Aorta (tissue), 5 donors: ENCODE measurements around the gene ARL14EPL. TPM values are rescaled to one million over a fixed set of nuclear protein-coding genes. Genes with fewer than 3 reads are reported as not detected.

ENCODE experiments used
- ATAC-seq: fragments of 200-7000 bp; cut with Tn5 transposase; one replicate; pipeline ENCODE4 v1.9.1; 2022; ENCODE audit warnings: moderate library complexity; ENCODE audit not compliant: low FRiP score
- DNase-seq, 2 donors: peaks; one replicate each; pipeline ENCODE4 v3.0.0-alpha.2; 2020
- H3K27ac ChIP-seq, 2 donors: one replicate each; pipeline ENCODE4 v1.5.1; 2013; ENCODE audit warnings: low read length in 2 of 2, mild to moderate bottlenecking in 2 of 2, moderate library complexity in 2 of 2, control low read depth in 1 of 2, inconsistent platforms in 1 of 2, low read depth in 1 of 2
- H3K27me3 ChIP-seq, 2 donors: one replicate each; pipeline ENCODE4 v1.6.1; 2013; ENCODE audit warnings: control low read depth in 1 of 2, low read length in 1 of 2, mild to moderate bottlenecking in 1 of 2, moderate library complexity in 1 of 2; ENCODE audit not compliant: insufficient read depth in 2 of 2, control insufficient read depth in 1 of 2
- H3K36me3 ChIP-seq, 2 donors: one replicate each; pipeline ENCODE4 v1.6.1; 2013; ENCODE audit warnings: control low read depth in 1 of 2, low read length in 1 of 2, mild to moderate bottlenecking in 1 of 2; ENCODE audit not compliant: insufficient read depth in 2 of 2, control insufficient read depth in 1 of 2
- H3K4me1 ChIP-seq, 2 donors: one replicate each; pipeline ENCODE4 v1.6.1; 2013; ENCODE audit warnings: low read length in 2 of 2, control low read depth in 1 of 2, mild to moderate bottlenecking in 1 of 2, moderate library complexity in 1 of 2; ENCODE audit not compliant: insufficient read depth in 2 of 2, control insufficient read depth in 1 of 2
- H3K4me3 ChIP-seq, 2 donors: one replicate each; pipeline ENCODE4 v1.5.1; 2013; ENCODE audit warnings: low read length in 2 of 2, control low read depth in 1 of 2, mild to moderate bottlenecking in 1 of 2
- H3K9me3 ChIP-seq: one replicate; pipeline ENCODE4 v1.6.1; 2013; ENCODE audit warnings: mild to moderate bottlenecking, low read length; ENCODE audit not compliant: control insufficient read depth
- WGBS, 2 donors: extraction: QIAGEN DNeasy Blood & Tissue Kit; methylation state at CpG; one replicate each; pipeline ENCODE4 v1.1.7; 2013; 5-methylcytosine and 5-hydroxymethylcytosine counted together
- intact Hi-C, 2 donors: fragments of 100-400 bp; cut with DNase I; formaldehyde crosslinking; loops; one replicate each; pipeline versions ENCODE4 v1.14.2 to v1.15.0; 2022
- long read RNA-seq, 2 donors: library from polyadenylated mRNA; unstranded; transcript quantifications; one replicate each; pipeline ENCODE4 v2.0.0, GENCODE V29; 2020 to 2021
- polyA plus RNA-seq, 2 donors: library from polyadenylated mRNA; stranded (reverse); fragments of 200-250 nt; gene quantifications; one replicate each; pipeline ENCODE4 v1.2.3, GENCODE V29; 2013
- total RNA-seq, 2 donors: library from RNA; stranded (reverse); fragmentation: NEBNext Ultra II Directional; extraction: Animal tissue kit (Norgen Biotek cat#: 25700); gene quantifications; one replicate each; pipeline ENCODE4 v1.2.1, GENCODE V29; 2021
- donor health status: healthy with polysubstance abuse.
- donor health status: Bipolar disorder and iron deficiency.
- donor health status: DM: no; HTN: no; CAD: no.
- donor health status: DM: no; HTN: no; CAD: no.
- donor health status: DM: yes; HTN: yes; CAD: no.

ARL14EPL gene
- total RNA-seq (under 1 TPM in 1 of 2 donors, not detected in 1; 0.63 TPM), polyA plus RNA-seq (not detected)
- long read RNA-seq, donor 1 = 0 reads
- long read RNA-seq, donor 2 = 0 reads

DNA sequence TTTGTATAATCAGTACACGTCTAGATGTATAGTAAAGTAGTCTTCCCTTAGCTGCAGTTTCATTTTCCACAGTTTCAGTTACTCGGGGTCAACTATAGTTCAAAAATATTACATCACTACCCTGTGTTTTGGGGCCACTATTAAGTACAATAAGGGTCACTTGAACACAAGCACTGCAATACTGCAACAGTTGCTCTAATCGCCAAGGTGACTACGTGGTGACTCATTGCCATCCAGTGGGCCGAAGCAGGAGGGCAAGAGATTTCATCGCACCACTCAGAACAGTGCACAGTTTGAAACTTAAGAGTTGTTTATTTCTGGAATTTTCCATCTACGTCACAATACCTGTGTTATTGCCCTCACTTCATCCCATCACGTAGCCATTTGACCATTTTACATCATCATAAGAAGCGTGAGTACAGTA, at the start of gene ARL14EPL:
ARL14EPL (plus strand) TSS at position 379 of the 424 bp plus-strand sequence. CDS start 18,994 bp downstream, outside the sequence.
- peak; percentile 59 to 70 for DNase-seq
- intact Hi-C loops = loop anchor here in 1 of 2 donors (5.0 kb wide), 2 partner anchors 145 to 190 kb away; partner anchors contain the start of genes AP3S1 and ATG12
- WGBS, 2 donors = 22 to 27% methylated on average over 9 of the region's 9 CpGs

GRCh38 chr5:115983519-115983918, 48.8 kb upstream of the ARL14EPL start:
- no peak for ATAC-seq
- no peaks in the 10 kb centered on the region for H3K9me3 ChIP-seq
- 25 to 28% methylated on average over 1 of the region's 1 CpG for WGBS, 2 donors
- H3K4me3 ChIP-seq = no peak overlapping the region
- H3K36me3 ChIP-seq = no peaks in the 10 kb centered on the region
- intact Hi-C loops = no loop called here
- no peak overlapping the region for H3K27ac ChIP-seq
- H3K27me3 ChIP-seq = no peaks in the 10 kb centered on the region
- H3K4me1 ChIP-seq = peaks cover 1 to 19% of the 10 kb centered on the region in 2 donors
- DNase-seq = no peak

More for the DNA sequence above, at the start of gene ARL14EPL:
- H3K27me3 ChIP-seq = no peaks in the 10 kb centered on the region
- H3K4me1 ChIP-seq = no peaks in the 10 kb centered on the region
- no peaks in the 10 kb centered on the region for H3K9me3 ChIP-seq
- H3K4me3 ChIP-seq = no peak within 1 kb of the TSS
- ATAC-seq = peak; percentile 71
- H3K27ac ChIP-seq = no peak within 1 kb of the TSS
- H3K36me3 ChIP-seq = no peaks in the 10 kb centered on the region

DNA sequence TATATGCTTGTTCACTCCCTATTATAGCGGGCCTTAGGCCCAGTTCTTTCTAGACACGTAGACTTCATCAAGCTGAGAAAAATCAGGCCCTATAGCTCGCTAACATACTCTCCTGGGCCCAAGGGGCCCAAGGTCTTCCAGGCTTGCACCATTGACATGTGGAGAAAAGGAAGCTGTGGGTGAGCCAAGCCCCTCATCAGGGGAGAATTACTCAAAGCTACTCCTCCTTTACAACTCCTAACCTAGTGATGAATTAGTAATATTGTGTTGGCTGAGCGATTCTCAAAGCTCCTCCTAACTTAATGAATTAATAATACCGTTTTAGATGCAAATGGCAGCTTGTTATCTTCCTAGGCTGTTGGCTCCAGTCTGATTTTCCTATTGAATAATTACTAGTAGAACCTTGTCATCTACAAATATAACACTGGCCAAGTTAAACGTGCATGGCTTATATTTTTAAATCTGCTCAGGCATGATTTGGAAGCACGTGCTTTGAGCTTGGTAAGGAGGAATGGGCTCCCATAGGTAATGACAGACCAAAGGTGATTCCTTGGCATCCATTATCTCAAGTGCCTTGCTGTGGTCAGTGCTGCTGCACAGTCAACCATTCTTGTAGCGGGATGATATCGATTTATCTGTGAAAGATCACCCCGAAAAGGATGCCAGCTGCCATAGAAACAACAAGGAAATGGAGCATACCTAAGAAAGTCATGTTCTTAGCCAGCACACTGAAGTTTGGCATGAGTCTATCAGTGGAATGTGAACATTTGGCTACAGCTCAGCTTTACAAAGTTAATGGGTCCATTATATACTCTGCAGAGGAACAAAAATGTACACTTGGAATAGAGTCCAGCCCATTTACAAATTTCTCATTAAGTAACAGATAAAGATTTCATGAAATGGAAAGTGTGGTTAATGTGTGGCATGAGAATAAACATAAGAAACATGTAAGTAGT, 46.2 kb upstream of the ARL14EPL start:
- Histone ChIP-seq H3K4me3 (peak overlapping the region in 1 of 2 donors; percentile 39), H3K27ac (peak overlapping the region; percentile 76 to 94), H3K9me3 (no peaks in the 10 kb centered on the region), H3K27me3 (no peaks in the 10 kb centered on the region), H3K4me1 (peaks cover 1 to 10% of the 10 kb centered on the region in 2 donors), H3K36me3 (no peaks in the 10 kb centered on the region)
- intact Hi-C loops = no loop called here
- ATAC-seq = no peak
- no peak for DNase-seq
- WGBS, 2 donors = 27 to 31% methylated on average over 10 of the region's 10 CpGs

GRCh38 chr5:115988002-115988401, 44.3 kb upstream of the ARL14EPL start:
- intact Hi-C loops = no loop called here
- ATAC-seq = no peak

GRCh38 chr5:115992848-115993350, 39.4 kb upstream of the ARL14EPL start:
- Histone ChIP-seq H3K36me3 (no peaks in the 10 kb centered on the region), H3K4me3 (no peak overlapping the region), H3K4me1 (peaks cover 2 to 3% of the 10 kb centered on the region in 2 donors), H3K9me3 (no peaks in the 10 kb centered on the region), H3K27me3 (no peaks in the 10 kb centered on the region), H3K27ac (no peak overlapping the region)
- ATAC-seq = peak; percentile 33
- DNase-seq = no peak
- intact Hi-C loops = no loop called here
- 58 to 64% methylated on average over 5 of the region's 5 CpGs for WGBS, 2 donors

More at GRCh38 chr5:115988002-115988401, 44.3 kb upstream of the ARL14EPL start:
- Histone ChIP-seq H3K4me3 (no peak overlapping the region), H3K27me3 (no peaks in the 10 kb centered on the region), H3K36me3 (no peaks in the 10 kb centered on the region), H3K9me3 (no peaks in the 10 kb centered on the region), H3K4me1 (peaks cover 5 to 12% of the 10 kb centered on the region in 2 donors), H3K27ac (peak overlapping the region in 1 of 2 donors; percentile 28)
- 92 to 94% methylated on average over 2 of the region's 2 CpGs for WGBS, 2 donors
- DNase-seq = no peak

GRCh38 chr5:115995351-115995750, 36.9 kb upstream of the ARL14EPL start:
- no peaks in the 10 kb centered on the region for H3K27me3 ChIP-seq
- no peak for DNase-seq
- peaks cover 2 to 3% of the 10 kb centered on the region in 2 donors for H3K4me1 ChIP-seq
- H3K9me3 ChIP-seq = no peaks in the 10 kb centered on the region
- no peaks in the 10 kb centered on the region for H3K36me3 ChIP-seq
- H3K4me3 ChIP-seq = no peak overlapping the region
- no peak overlapping the region for H3K27ac ChIP-seq
- no peak for ATAC-seq
- 93 to 95% methylated on average over 6 of the region's 6 CpGs for WGBS, 2 donors
- intact Hi-C loops = no loop called here

- WGBS, 2 donors = 92 to 93% methylated on average over 6 of the region's 6 CpGs
- intact Hi-C loops = no loop called here
- peaks cover 0 to 1% of the 10 kb centered on the region in 2 donors for H3K4me1 ChIP-seq
- no peaks in the 10 kb centered on the region for H3K36me3 ChIP-seq
- H3K9me3 ChIP-seq = no peaks in the 10 kb centered on the region
- H3K4me3 ChIP-seq = no peak overlapping the region
- DNase-seq = no peak
- no peak for ATAC-seq
- no peak overlapping the region for H3K27ac ChIP-seq
- H3K27me3 ChIP-seq = no peaks in the 10 kb centered on the region
These were observed 30.0 kb upstream of the ARL14EPL start for GRCh38 chr5:116002116-116002906.

- H3K9me3 ChIP-seq = no peaks in the 10 kb centered on the region
- H3K4me1 ChIP-seq = peaks cover 0 to 1% of the 10 kb centered on the region in 2 donors
- no peaks in the 10 kb centered on the region for H3K36me3 ChIP-seq
- no peak for DNase-seq
- H3K27me3 ChIP-seq = no peaks in the 10 kb centered on the region
- H3K27ac ChIP-seq = no peak overlapping the region
- intact Hi-C loops = no loop called here
- ATAC-seq = no peak
- 82 to 83% methylated on average over 3 of the region's 3 CpGs for WGBS, 2 donors
- H3K4me3 ChIP-seq = no peak overlapping the region
These were observed 28.0 kb upstream of the ARL14EPL start for GRCh38 chr5:116004248-116004647.
